Measurements from ENCODE around the gene LCN1. TPM values are rescaled to one million over a fixed set of nuclear protein-coding genes. Genes with fewer than 3 reads are reported as not detected.

The LCN1 gene
- polyA plus RNA-seq, 3 donors = not detected

GRCh38 chr9:135555203-135555602 is 34.0 kb downstream of the LCN1 start:
- peaks cover 0 to 11% (median 2%) of the 10 kb centered on the region in 3 donors for H3K27me3 Mint-ChIP-seq (ENCODE audit: low read depth in 3 of 3)
- no peaks in the 10 kb centered on the region for H3K4me1 ChIP-seq (ENCODE audit: control insufficient read depth in 1 of 2, insufficient read depth in 2 of 2, low read length in 2 of 2)
- peaks cover 0 to 3% (median 0%) of the 10 kb centered on the region in 7 donors for H3K9me3 Mint-ChIP-seq
- no peak overlapping the region for H3K4me3 Mint-ChIP-seq
- H3K27me3 ChIP-seq (ENCODE audit: control insufficient read depth in 2 of 2, insufficient read depth in 2 of 2, low read length in 2 of 2) = no peaks in the 10 kb centered on the region
- no peak overlapping the region for H3K4me3 ChIP-seq (replicated peaks in 1 of 3; ENCODE audit: low read depth in 2 of 3, low read length in 3 of 3)
- H3K36me3 Mint-ChIP-seq = no peaks in the 10 kb centered on the region
- DNase-seq = no peak
- no peak overlapping the region for H3K4me2 ChIP-seq (replicated peaks; ENCODE audit: extremely low read depth, low read length, poor library complexity, severe bottlenecking)
- no peak overlapping the region for H2AFZ ChIP-seq (ENCODE audit: insufficient read depth, low read depth, low read length, poor library complexity, severe bottlenecking)
- H4K20me1 ChIP-seq (ENCODE audit: insufficient read depth, low read length) = no peaks in the 10 kb centered on the region
- H3K9ac ChIP-seq (ENCODE audit: insufficient read depth, low read length, poor library complexity, severe bottlenecking) = no peak overlapping the region
- no peak overlapping the region for H3K27ac Mint-ChIP-seq
- H3K36me3 ChIP-seq (replicated peaks in 1 of 2; ENCODE audit: control insufficient read depth in 1 of 2, insufficient read depth in 2 of 2, low read length in 2 of 2) = no peaks in the 10 kb centered on the region
- TF ChIP-seq, protein P1, sequence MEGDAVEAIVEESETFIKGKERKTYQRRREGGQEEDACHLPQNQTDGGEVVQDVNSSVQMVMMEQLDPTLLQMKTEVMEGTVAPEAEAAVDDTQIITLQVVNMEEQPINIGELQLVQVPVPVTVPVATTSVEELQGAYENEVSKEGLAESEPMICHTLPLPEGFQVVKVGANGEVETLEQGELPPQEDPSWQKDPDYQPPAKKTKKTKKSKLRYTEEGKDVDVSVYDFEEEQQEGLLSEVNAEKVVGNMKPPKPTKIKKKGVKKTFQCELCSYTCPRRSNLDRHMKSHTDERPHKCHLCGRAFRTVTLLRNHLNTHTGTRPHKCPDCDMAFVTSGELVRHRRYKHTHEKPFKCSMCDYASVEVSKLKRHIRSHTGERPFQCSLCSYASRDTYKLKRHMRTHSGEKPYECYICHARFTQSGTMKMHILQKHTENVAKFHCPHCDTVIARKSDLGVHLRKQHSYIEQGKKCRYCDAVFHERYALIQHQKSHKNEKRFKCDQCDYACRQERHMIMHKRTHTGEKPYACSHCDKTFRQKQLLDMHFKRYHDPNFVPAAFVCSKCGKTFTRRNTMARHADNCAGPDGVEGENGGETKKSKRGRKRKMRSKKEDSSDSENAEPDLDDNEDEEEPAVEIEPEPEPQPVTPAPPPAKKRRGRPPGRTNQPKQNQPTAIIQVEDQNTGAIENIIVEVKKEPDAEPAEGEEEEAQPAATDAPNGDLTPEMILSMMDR (IDR thresholded peaks at IDR 0.05) = no peak
- no peaks in the 10 kb centered on the region for H3K4me1 Mint-ChIP-seq
- H3K79me2 ChIP-seq (ENCODE audit: insufficient read depth, low read length) = no peaks in the 10 kb centered on the region
- H3K9me3 ChIP-seq (replicated peaks in 1 of 2; ENCODE audit: control insufficient read depth in 1 of 2, insufficient read depth in 1 of 2, low read length in 2 of 2) = no peaks in the 10 kb centered on the region
- intact Hi-C loops (cut with micrococcal nuclease) = no loop called here
- H3K27ac ChIP-seq (ENCODE audit: low read depth in 1 of 2, low read length in 2 of 2) = no peak overlapping the region
- WGBS (ENCODE audit: insufficient coverage) = 100% methylated on average over 1 of the region's 5 CpGs

DNA sequence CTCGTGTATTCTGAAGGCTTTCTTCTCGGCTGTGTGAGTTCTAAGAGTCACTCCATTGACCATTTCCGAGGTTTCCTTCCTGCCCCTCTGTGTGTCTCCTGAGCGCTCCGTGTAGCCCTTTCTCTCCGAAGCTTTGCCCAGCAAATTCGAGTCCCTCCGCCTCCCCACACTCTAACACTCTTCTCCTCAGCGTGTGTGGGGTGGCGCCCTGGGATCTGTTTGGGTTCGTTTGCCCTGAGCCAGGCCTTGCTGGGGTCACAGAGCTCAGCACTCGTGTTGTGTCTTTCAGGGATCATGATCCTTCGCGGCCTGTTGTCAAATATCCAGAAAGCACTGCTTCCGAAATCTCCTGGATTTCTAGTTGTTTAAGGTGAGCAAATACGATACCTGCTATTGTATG is 34.7 kb downstream of the LCN1 start:
- Histone ChIP-seq H2AFZ (ENCODE audit: insufficient read depth, low read depth, low read length, poor library complexity, severe bottlenecking) (no peak overlapping the region), H3K27me3 (ENCODE audit: control insufficient read depth in 2 of 2, insufficient read depth in 2 of 2, low read length in 2 of 2) (no peaks in the 10 kb centered on the region), H3K79me2 (ENCODE audit: insufficient read depth, low read length) (no peaks in the 10 kb centered on the region), H3K36me3 (replicated peaks in 1 of 2; ENCODE audit: control insufficient read depth in 1 of 2, insufficient read depth in 2 of 2, low read length in 2 of 2) (no peaks in the 10 kb centered on the region), H3K4me2 (replicated peaks; ENCODE audit: extremely low read depth, low read length, poor library complexity, severe bottlenecking) (no peak overlapping the region), H3K4me3 (replicated peaks in 1 of 3; ENCODE audit: low read depth in 2 of 3, low read length in 3 of 3) (no peak overlapping the region), H3K9ac (ENCODE audit: insufficient read depth, low read length, poor library complexity, severe bottlenecking) (no peak overlapping the region), H4K20me1 (ENCODE audit: insufficient read depth, low read length) (no peaks in the 10 kb centered on the region), H3K9me3 (replicated peaks in 1 of 2; ENCODE audit: control insufficient read depth in 1 of 2, insufficient read depth in 1 of 2, low read length in 2 of 2) (no peaks in the 10 kb centered on the region), H3K4me1 (ENCODE audit: control insufficient read depth in 1 of 2, insufficient read depth in 2 of 2, low read length in 2 of 2) (no peaks in the 10 kb centered on the region), H3K27ac (ENCODE audit: low read depth in 1 of 2, low read length in 2 of 2) (no peak overlapping the region)
- no peak for DNase-seq
- intact Hi-C loops (cut with micrococcal nuclease) = no loop called here
- Mint-ChIP-seq H3K4me3 (no peak overlapping the region), H3K27me3 (ENCODE audit: low read depth in 3 of 3) (peaks cover 0 to 11% (median 3%) of the 10 kb centered on the region in 3 donors), H3K27ac (no peak overlapping the region), H3K9me3 (peaks cover 0 to 3% (median 0%) of the 10 kb centered on the region in 7 donors), H3K36me3 (no peaks in the 10 kb centered on the region), H3K4me1 (no peaks in the 10 kb centered on the region)
- TF ChIP-seq, protein P1 (IDR thresholded peaks at IDR 0.05) = no peak
- whole genome bisulfite sequencing (ENCODE audit: insufficient coverage) = 91% methylated on average over 7 of the region's 16 CpGs

Data from CD14-positive monocyte (primary cell).